ENCODE measurements around the gene DGKI.
"Not testable (repeated sequence)": the region's sequence is repeated elsewhere in the genome, so short reads cannot be mapped to it uniquely, and the experiment has no call there.

Gene DGKI

GRCh38 chr7:137469858-137470257, 376.9 kb downstream of the DGKI start:
- no peak for DNase-seq (ENCODE audit: low read depth in 2 of 2)

GRCh38 chr7:137469191-137469811, 377.5 kb downstream of the DGKI start:
- no peak for DNase-seq (ENCODE audit: low read depth in 2 of 2)

- no peak for DNase-seq (ENCODE audit: low read depth in 2 of 2)
Measured at GRCh38 chr7:137462847-137463246, 383.9 kb downstream of the DGKI start.

- DNase-seq (ENCODE audit: low read depth in 2 of 2), result no peak
Measured at GRCh38 chr7:137462074-137462715, 384.6 kb downstream of the DGKI start.

- no peak for DNase-seq (ENCODE audit: low read depth in 2 of 2)
Measured at GRCh38 chr7:137458399-137458798, 388.4 kb downstream of the DGKI start.

- no peak for DNase-seq (ENCODE audit: low read depth in 2 of 2)
Measured at GRCh38 chr7:137454767-137455166, 392.0 kb downstream of the DGKI start.

GRCh38 chr7:137454246-137454724, 392.5 kb downstream of the DGKI start:
- no peak for DNase-seq (ENCODE audit: low read depth in 2 of 2)

- no peak for DNase-seq (ENCODE audit: low read depth in 2 of 2)
Measured at GRCh38 chr7:137453356-137453755, 393.4 kb downstream of the DGKI start.

- DNase-seq (ENCODE audit: low read depth in 2 of 2), result no peak
Measured at GRCh38 chr7:137449016-137449415, 397.8 kb downstream of the DGKI start.

GRCh38 chr7:137448572-137448971, 398.2 kb downstream of the DGKI start:
- not testable (repeated sequence) for DNase-seq (ENCODE audit: low read depth in 2 of 2)

- no peak for DNase-seq (ENCODE audit: low read depth in 2 of 2)
Measured at GRCh38 chr7:137446025-137446424, 400.7 kb downstream of the DGKI start.

- no peak for DNase-seq (ENCODE audit: low read depth in 2 of 2)
Measured at GRCh38 chr7:137445268-137445667, 401.5 kb downstream of the DGKI start.

GRCh38 chr7:137443616-137444015, 403.2 kb downstream of the DGKI start:
- no peak for DNase-seq (ENCODE audit: low read depth in 2 of 2)

- no peak for DNase-seq (ENCODE audit: low read depth in 2 of 2)
Measured at GRCh38 chr7:137441451-137441850, 405.3 kb downstream of the DGKI start.

GRCh38 chr7:137439829-137440825, 406.6 kb downstream of the DGKI start:
- no peak for DNase-seq (ENCODE audit: low read depth in 2 of 2)

GRCh38 chr7:137434946-137435345, 411.8 kb downstream of the DGKI start:
- DNase-seq (ENCODE audit: low read depth in 2 of 2), result no peak

- DNase-seq (ENCODE audit: low read depth in 2 of 2), result no peak
Measured at GRCh38 chr7:137434530-137434929, 412.2 kb downstream of the DGKI start.

GRCh38 chr7:137423321-137423720, 423.5 kb downstream of the DGKI start:
- DNase-seq (ENCODE audit: low read depth in 2 of 2), result no peak

GRCh38 chr7:137421366-137421765, 425.4 kb downstream of the DGKI start:
- DNase-seq (ENCODE audit: low read depth in 2 of 2), result no peak

GRCh38 chr7:137418841-137419240, 427.9 kb downstream of the DGKI start:
- DNase-seq (ENCODE audit: low read depth in 2 of 2), result no peak

- DNase-seq (ENCODE audit: low read depth in 2 of 2), result no peak
Measured at GRCh38 chr7:137417464-137417863, 429.3 kb downstream of the DGKI start.

GRCh38 chr7:137413901-137414300, 432.9 kb downstream of the DGKI start:
- DNase-seq (ENCODE audit: low read depth in 2 of 2), result no peak

Measured in stimulated activated CD8-positive, alpha-beta memory T cell treated with anti-CD3 and anti-CD28 coated beads, Interleukin-15, amount 100 ng/mL, for 48 hours (primary cell).